Motor neuron (in vitro differentiated cells): ENCODE measurements around the gene ACAN. TPM values are rescaled to one million over a fixed set of nuclear protein-coding genes. Genes with fewer than 3 reads are reported as not detected.

Source experiments
- ATAC-seq, 8 experiments: fragments of 200-7000 bp; cut with Tn5 transposase; replicated peaks in 6 of 8; 2 replicates each; pipeline ENCODE4 v1.8.0; 2021; ENCODE audit warnings: mild to moderate bottlenecking in 8 of 8, moderate library complexity in 8 of 8
- H3K27ac ChIP-seq, 2 donors: fragments of 250-450 bp; sonication (Bioruptor Pico); 2 replicates each; pipeline ENCODE4 v1.9.0; 2021; ENCODE audit warnings: antibody characterized with exemption in 2 of 2, mild to moderate bottlenecking in 2 of 2, moderate library complexity in 1 of 2
- H3K4me1 ChIP-seq, 2 donors: fragments of 250-450 bp; sonication (Bioruptor Pico); replicated peaks in 1 of 2; 2 replicates each; pipeline ENCODE4 v1.6.1; 2021; ENCODE audit warnings: antibody characterized with exemption in 2 of 2, mild to moderate bottlenecking in 2 of 2, moderate library complexity in 1 of 2
- H3K4me3 ChIP-seq, 5 donors: fragments of 250-450 bp; sonication (Bioruptor Pico); 2 replicates each; pipeline ENCODE4 v1.9.0; 2021; ENCODE audit warnings: antibody characterized with exemption in 5 of 5, mild to moderate bottlenecking in 5 of 5, moderate library complexity in 4 of 5
- WGBS, 10 experiments: fragments of 450-650 bp; shearing (Covaris generic); methylation state at CpG; one replicate each; pipeline ENCODE4 v1.0.0; 2022; 5-methylcytosine and 5-hydroxymethylcytosine counted together
- in situ Hi-C, 9 experiments: fragments of 400-800 bp; cut with MboI; loops; one replicate each; pipeline ENCODE4 v1.15.0; 2021; ENCODE audit warnings: low sequenced_read_pairs in 9 of 9, low pct_unique_long_range_greater_than_20kb in 2 of 9; ENCODE audit not compliant: unreplicated experiment in 9 of 9
- total RNA-seq, 8 experiments: library from RNA; unstranded; fragments of 300-600 nt; gene quantifications; 2 replicates each; pipeline versions ENCODE4 v1.2.3 to v1.2.4, GENCODE V29; 2022

The ACAN gene
- total RNA-seq, 8 experiments from 2014 or later, result under 0.01 to 1.1 (median 0.24) TPM; not detected in 1

- H3K4me1 ChIP-seq, result no peaks in the 10 kb centered on the region
- no peak overlapping the region for H3K27ac ChIP-seq
- H3K4me3 ChIP-seq, result no peak overlapping the region
- no peak for ATAC-seq
- in situ Hi-C loops, result no loop called here
- 0 to 100% (median 50%) methylated on average over 1 to 3 of the region's 6 CpGs; no CpG with 5 or more reads in 1 of the 10 experiments for WGBS, 10 experiments
These were observed 71.4 kb downstream of the ACAN start for GRCh38 chr15:88874684-88875083.

- in situ Hi-C loops, result no loop called here
- no peak overlapping the region for H3K27ac ChIP-seq
- 46 to 100% (median 86%) methylated on average over 2 to 7 of the region's 10 CpGs; no CpG with 5 or more reads in 2 of the 10 experiments for WGBS, 10 experiments
- peak in 2 of 8 experiments; percentile 29 to 58 for ATAC-seq
- H3K4me1 ChIP-seq, result peaks cover 0 to 2% of the 10 kb centered on the region in 2 donors
- no peak overlapping the region for H3K4me3 ChIP-seq
These were observed 73.3 kb downstream of the ACAN start for GRCh38 chr15:88876573-88876972.

GRCh38 chr15:88877415-88877814 lies 74.2 kb downstream of the ACAN start:
- in situ Hi-C loops, result no loop called here
- H3K4me1 ChIP-seq, result peaks cover 4 to 9% of the 10 kb centered on the region in 2 donors
- no peak overlapping the region for H3K4me3 ChIP-seq
- 60 to 100% (median 90%) methylated on average over 1 to 4 of the region's 11 CpGs; no CpG with 5 or more reads in 4 of the 10 experiments for WGBS, 10 experiments
- H3K27ac ChIP-seq, result no peak overlapping the region
- ATAC-seq, result no peak

GRCh38 chr15:88877906-88878305 lies 74.7 kb downstream of the ACAN start:
- in situ Hi-C loops, result no loop called here
- peaks cover 4 to 9% of the 10 kb centered on the region in 2 donors for H3K4me1 ChIP-seq
- WGBS, 10 experiments, result 33 to 100% (median 80%) methylated on average over 1 to 9 of the region's 22 CpGs; no CpG with 5 or more reads in 3 of the 10 experiments
- no peak overlapping the region for H3K4me3 ChIP-seq
- ATAC-seq, result no peak
- no peak overlapping the region for H3K27ac ChIP-seq

GRCh38 chr15:88878720-88879184 lies 75.5 kb downstream of the ACAN start:
- Histone ChIP-seq H3K27ac (no peak overlapping the region), H3K4me3 (no peak overlapping the region), H3K4me1 (peaks cover 4 to 9% of the 10 kb centered on the region in 2 donors)
- peak; percentile 61 to 98 (median 83) for ATAC-seq
- in situ Hi-C loops, result no loop called here
- WGBS, 10 experiments, result 70 to 93% (median 88%) methylated on average over 4 to 11 of the region's 18 CpGs; no CpG with 5 or more reads in 7 of the 10 experiments

GRCh38 chr15:88880944-88881740 lies 77.9 kb downstream of the ACAN start:
- in situ Hi-C loops, result no loop called here
- 88 to 100% (median 98%) methylated on average over 1 to 19 of the region's 31 CpGs; no CpG with 5 or more reads in 3 of the 10 experiments for WGBS, 10 experiments
- peaks cover 4 to 9% of the 10 kb centered on the region in 2 donors for H3K4me1 ChIP-seq
- ATAC-seq, result no peak
- H3K27ac ChIP-seq, result peak overlapping the region in 1 of 2 donors; percentile 59
- no peak overlapping the region for H3K4me3 ChIP-seq

- H3K27ac ChIP-seq, result peak overlapping the region in 1 of 2 donors; percentile 59
- ATAC-seq, result peak in 4 of 8 experiments; percentile 26 to 91 (median 90)
- WGBS, 10 experiments, result 80 to 100% (median 100%) methylated on average over 1 to 3 of the region's 3 CpGs; no CpG with 5 or more reads in 7 of the 10 experiments
- in situ Hi-C loops, result no loop called here
- no peak overlapping the region for H3K4me3 ChIP-seq
- peaks cover 4 to 9% of the 10 kb centered on the region in 2 donors for H3K4me1 ChIP-seq
These were observed 78.5 kb downstream of the ACAN start for GRCh38 chr15:88881775-88882174.

- peak in 1 of 8 experiments; percentile 60 for ATAC-seq
- WGBS, 10 experiments, result 0 to 100% (median 70%) methylated on average over 1 to 3 of the region's 4 CpGs; no CpG with 5 or more reads in 2 of the 10 experiments
- Histone ChIP-seq H3K4me1 (peaks cover 4 to 9% of the 10 kb centered on the region in 2 donors), H3K4me3 (no peak overlapping the region), H3K27ac (no peak overlapping the region)
- in situ Hi-C loops, result no loop called here
These were observed 79.5 kb downstream of the ACAN start for GRCh38 chr15:88882785-88883184.

GRCh38 chr15:88887068-88887580 lies 83.9 kb downstream of the ACAN start:
- 81 to 97% (median 88%) methylated on average over 2 to 9 of the region's 18 CpGs; no CpG with 5 or more reads in 6 of the 10 experiments for WGBS, 10 experiments
- peaks cover under 1 to 1% of the 10 kb centered on the region in 2 donors for H3K4me1 ChIP-seq
- in situ Hi-C loops, result no loop called here
- no peak overlapping the region for H3K27ac ChIP-seq
- no peak for ATAC-seq
- no peak overlapping the region for H3K4me3 ChIP-seq

- no peak for ATAC-seq
- Histone ChIP-seq H3K4me3 (no peak overlapping the region), H3K4me1 (no peaks in the 10 kb centered on the region), H3K27ac (no peak overlapping the region)
- WGBS, 10 experiments, result 32 to 100% (median 90%) methylated on average over 1 to 2 of the region's 5 CpGs; no CpG with 5 or more reads in 5 of the 10 experiments
- in situ Hi-C loops, result no loop called here
These were observed 85.5 kb downstream of the ACAN start for GRCh38 chr15:88888719-88889118.

GRCh38 chr15:88890495-88890894 lies 87.3 kb downstream of the ACAN start:
- in situ Hi-C loops, result no loop called here
- H3K27ac ChIP-seq, result no peak overlapping the region
- no peak for ATAC-seq
- H3K4me3 ChIP-seq, result no peak overlapping the region
- no peaks in the 10 kb centered on the region for H3K4me1 ChIP-seq
- WGBS, 10 experiments, result 60 to 100% (median 79%) methylated on average over 1 to 4 of the region's 4 CpGs; no CpG with 5 or more reads in 4 of the 10 experiments

- no peak overlapping the region for H3K27ac ChIP-seq
- no peak for ATAC-seq
- H3K4me1 ChIP-seq, result peaks cover 0 to 5% of the 10 kb centered on the region in 2 donors
- in situ Hi-C loops, result no loop called here
- H3K4me3 ChIP-seq, result no peak overlapping the region
- 17 to 100% (median 62%) methylated on average over 1 to 5 of the region's 7 CpGs; no CpG with 5 or more reads in 1 of the 10 experiments for WGBS, 10 experiments
These were observed 88.5 kb downstream of the ACAN start for GRCh38 chr15:88891540-88892254.
